ENCODE measurements around the gene NEU2.

Gene NEU2

DNA sequence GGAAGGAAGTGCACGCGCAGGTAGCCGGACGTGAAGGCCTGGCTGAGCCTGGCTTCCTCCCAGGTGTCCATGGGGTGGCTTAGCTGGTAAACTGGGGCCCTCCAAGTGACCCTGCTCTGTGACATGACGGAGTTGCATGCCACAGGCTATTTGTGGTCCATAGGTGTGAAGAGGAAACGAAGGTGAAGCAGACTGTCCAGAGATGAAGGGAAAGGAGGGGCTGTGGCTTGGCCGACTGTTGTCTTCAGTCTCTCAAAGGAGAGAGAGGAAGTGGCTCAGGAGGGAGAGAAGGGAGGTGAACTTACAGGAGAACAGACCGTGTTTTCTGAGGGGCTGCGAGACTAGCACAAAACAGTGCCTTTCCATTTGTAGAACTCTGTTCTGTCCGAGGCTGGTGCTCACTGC lies 47.0 kb downstream of the NEU2 start:
- Mint-ChIP-seq H3K4me1 (ENCODE audit: low read depth) (peaks cover 69% of the 10 kb centered on the region), H3K36me3 (ENCODE audit: low read depth) (peaks cover 68% of the 10 kb centered on the region)
- intact Hi-C loops (cut with micrococcal nuclease) = no loop called here

DNA sequence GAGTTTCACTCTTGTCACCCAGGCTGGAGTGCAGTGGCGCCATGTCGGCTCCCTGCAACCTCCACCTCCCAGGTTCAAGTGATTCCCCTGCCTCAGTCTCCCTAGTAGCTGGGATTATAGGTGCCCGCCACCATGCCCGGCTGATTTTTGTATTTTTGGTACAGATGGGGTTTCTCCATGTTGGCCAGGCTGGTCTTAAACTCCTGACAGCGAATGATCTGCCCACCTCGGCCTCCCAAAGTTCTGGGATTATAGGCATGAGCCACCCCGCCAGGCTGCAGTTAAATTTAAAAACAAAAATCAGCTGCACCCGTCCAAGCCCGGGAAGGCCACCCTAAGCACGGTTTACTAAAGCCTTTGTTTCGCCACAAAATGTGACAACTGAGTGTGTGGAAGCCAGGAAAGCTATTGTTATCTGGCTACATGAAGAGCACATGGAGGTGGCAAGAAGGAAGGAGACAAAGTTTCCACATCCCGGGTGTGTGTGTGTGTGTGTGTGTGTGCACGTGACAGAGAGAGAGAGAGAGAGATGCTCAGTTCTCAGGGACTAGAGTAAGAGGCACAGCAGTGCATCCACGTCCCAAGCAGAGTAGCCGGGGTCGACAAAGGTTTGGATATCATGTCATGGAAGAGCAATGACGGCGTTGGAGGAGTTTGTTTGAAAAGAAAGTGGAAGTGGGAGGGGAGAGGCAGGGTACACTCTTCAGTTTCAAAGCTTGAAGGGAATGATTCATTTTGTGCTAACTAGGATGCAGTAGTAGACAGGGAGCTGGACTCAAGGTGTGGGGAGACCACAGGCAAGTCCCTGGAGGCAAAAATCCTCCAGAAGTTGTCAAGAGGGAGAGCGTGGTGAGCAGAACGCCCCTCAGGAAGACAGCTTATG lies 47.7 kb downstream of the NEU2 start:
- Mint-ChIP-seq H3K27me3 (no peaks in the 10 kb centered on the region), H3K4me3 (peak overlapping the region; percentile 39), H3K4me1 (ENCODE audit: low read depth) (peaks cover 76% of the 10 kb centered on the region), H3K36me3 (ENCODE audit: low read depth) (peaks cover 75% of the 10 kb centered on the region), H3K9me3 (no peaks in the 10 kb centered on the region), H3K27ac (peak overlapping the region; percentile 86)
- intact Hi-C loops (cut with micrococcal nuclease) = no loop called here

More for the DNA sequence above, 47.0 kb downstream of the NEU2 start:
- no peak overlapping the region for H3K4me3 Mint-ChIP-seq
- peak overlapping the region; percentile 86 for H3K27ac Mint-ChIP-seq
- H3K27me3 Mint-ChIP-seq = no peaks in the 10 kb centered on the region
- no peaks in the 10 kb centered on the region for H3K9me3 Mint-ChIP-seq

DNA sequence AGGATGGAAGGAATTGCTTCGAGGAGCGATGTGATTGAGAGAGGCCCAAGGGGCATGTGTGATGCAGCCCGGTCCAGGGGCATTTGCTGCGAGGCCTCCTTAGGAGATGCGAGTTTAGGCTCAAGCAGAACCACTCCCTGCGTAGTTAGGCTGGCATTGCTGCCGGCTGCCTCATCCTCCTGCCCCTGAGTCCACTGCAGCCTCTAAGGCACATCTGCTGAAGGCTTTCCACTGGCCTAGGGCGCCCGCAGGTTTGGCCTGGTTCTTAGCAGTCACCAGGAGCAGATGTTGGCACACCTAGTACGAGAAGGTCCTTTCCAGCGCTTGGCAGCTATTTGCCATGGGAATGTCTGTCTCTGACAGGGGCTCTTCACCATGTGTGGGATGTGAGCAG lies 48.4 kb downstream of the NEU2 start:
- peaks cover 81% of the 10 kb centered on the region for H3K36me3 Mint-ChIP-seq (ENCODE audit: low read depth)
- no peaks in the 10 kb centered on the region for H3K9me3 Mint-ChIP-seq
- peak overlapping the region; percentile 86 for H3K27ac Mint-ChIP-seq
- intact Hi-C loops (cut with micrococcal nuclease) = no loop called here
- H3K27me3 Mint-ChIP-seq = no peaks in the 10 kb centered on the region
- peaks cover 83% of the 10 kb centered on the region for H3K4me1 Mint-ChIP-seq (ENCODE audit: low read depth)
- peak overlapping the region; percentile 39 for H3K4me3 Mint-ChIP-seq

DNA sequence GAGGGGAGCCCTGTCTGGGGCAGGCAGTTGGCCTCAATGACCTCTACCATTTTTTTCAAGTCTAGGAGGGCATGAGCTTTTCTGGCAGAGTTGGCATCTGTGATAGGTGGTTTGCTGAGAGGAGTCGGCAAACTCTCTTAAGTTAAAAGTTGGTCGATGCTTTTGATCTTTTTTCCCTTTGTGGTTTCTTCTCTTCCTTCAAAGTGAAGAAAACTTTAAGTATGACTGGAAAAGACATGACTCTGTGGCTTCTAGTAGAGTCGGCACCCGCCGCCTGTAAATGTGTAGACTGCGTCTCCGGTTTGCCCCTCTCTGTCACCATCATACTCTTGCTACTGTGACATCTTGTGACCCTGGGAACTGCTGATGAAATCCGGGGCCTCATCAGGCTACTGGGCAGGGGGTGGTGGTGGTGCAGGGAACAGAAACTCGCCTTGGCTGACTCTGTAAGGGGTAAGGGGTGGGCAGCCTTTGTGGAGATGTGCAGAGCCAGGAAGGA lies 48.8 kb downstream of the NEU2 start:
- Mint-ChIP-seq H3K27me3 (no peaks in the 10 kb centered on the region), H3K36me3 (ENCODE audit: low read depth) (peaks cover 85% of the 10 kb centered on the region), H3K27ac (peak overlapping the region; percentile 86), H3K4me3 (peak overlapping the region; percentile 35), H3K9me3 (no peaks in the 10 kb centered on the region), H3K4me1 (ENCODE audit: low read depth) (peaks cover 87% of the 10 kb centered on the region)
- intact Hi-C loops (cut with micrococcal nuclease) = no loop called here

DNA sequence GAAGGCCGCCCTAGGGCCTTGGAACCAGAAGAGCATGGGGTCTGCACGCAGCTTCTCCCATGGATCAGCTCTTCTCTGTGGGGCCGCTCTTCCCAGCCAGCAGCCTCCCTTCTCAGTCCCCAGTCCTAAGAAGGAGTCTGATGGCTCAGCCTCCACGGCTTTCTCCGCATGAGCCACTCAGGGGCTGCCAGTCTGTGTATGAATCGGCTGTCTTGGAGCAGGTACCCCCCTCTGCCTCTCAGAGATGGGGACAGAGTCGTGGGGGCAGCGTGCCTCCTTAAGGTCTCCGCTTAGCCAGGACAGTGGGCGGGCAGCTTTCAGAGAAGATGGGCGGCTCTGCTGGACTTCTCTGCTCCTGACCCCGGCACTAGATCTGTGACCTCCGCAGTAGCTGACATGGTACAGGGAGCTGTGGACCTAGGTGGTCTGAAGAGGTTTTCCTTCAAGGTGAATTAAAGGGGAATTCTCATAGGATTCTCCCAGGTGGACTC lies 49.3 kb downstream of the NEU2 start:
- intact Hi-C loops (cut with micrococcal nuclease) = loop anchor here (2.0 kb wide), 1 partner anchor 21 kb away; the partner anchor contains the start of gene INPP5D
- Mint-ChIP-seq H3K36me3 (ENCODE audit: low read depth) (peaks cover 90% of the 10 kb centered on the region), H3K27ac (peak overlapping the region; percentile 86), H3K4me1 (ENCODE audit: low read depth) (peaks cover 92% of the 10 kb centered on the region), H3K4me3 (peak overlapping the region; percentile 35), H3K9me3 (no peaks in the 10 kb centered on the region), H3K27me3 (no peaks in the 10 kb centered on the region)

DNA sequence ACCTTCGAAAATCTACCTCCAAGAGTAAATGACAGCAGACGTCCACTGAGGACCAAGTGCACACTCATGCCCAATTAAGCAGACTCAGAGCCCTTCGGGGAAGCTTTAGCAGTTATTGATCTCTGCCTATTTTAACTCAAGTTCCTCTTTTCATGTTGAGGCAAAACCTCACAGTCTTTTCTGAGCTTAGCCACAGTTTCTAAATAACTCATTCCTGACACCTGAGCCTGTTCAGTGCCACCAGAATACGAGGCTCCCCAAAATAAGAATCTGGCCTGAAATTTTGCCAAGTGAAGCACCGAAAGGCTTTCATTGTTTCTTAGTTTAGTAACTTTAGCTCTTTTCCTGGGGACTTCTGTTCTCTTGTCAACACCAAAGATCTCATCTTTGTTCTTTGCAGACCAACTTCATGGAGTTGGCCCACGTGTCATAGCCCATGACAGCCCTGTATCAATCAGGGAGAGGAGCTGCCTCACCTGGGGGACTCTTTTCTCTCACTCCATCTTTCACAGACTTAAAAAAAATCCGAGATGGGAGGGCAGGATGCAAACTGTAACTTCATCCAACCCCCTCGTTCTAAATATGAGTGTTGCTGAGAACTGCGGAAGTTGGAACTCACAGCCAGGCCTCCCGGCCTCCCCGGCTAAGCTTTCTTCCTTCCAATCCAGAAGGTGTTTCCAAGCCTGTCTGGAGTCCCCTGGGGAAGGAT lies 49.9 kb downstream of the NEU2 start:
- peaks cover 95% of the 10 kb centered on the region for H3K4me1 Mint-ChIP-seq (ENCODE audit: low read depth)
- H3K27ac Mint-ChIP-seq = peak overlapping the region; percentile 86
- H3K36me3 Mint-ChIP-seq (ENCODE audit: low read depth) = peaks cover 94% of the 10 kb centered on the region
- intact Hi-C loops (cut with micrococcal nuclease) = loop anchor here (2.0 kb wide), 1 partner anchor 22 kb away; the partner anchor contains the start of gene INPP5D
- no peaks in the 10 kb centered on the region for H3K27me3 Mint-ChIP-seq
- peak overlapping the region; percentile 35 for H3K4me3 Mint-ChIP-seq
- H3K9me3 Mint-ChIP-seq = no peaks in the 10 kb centered on the region

DNA sequence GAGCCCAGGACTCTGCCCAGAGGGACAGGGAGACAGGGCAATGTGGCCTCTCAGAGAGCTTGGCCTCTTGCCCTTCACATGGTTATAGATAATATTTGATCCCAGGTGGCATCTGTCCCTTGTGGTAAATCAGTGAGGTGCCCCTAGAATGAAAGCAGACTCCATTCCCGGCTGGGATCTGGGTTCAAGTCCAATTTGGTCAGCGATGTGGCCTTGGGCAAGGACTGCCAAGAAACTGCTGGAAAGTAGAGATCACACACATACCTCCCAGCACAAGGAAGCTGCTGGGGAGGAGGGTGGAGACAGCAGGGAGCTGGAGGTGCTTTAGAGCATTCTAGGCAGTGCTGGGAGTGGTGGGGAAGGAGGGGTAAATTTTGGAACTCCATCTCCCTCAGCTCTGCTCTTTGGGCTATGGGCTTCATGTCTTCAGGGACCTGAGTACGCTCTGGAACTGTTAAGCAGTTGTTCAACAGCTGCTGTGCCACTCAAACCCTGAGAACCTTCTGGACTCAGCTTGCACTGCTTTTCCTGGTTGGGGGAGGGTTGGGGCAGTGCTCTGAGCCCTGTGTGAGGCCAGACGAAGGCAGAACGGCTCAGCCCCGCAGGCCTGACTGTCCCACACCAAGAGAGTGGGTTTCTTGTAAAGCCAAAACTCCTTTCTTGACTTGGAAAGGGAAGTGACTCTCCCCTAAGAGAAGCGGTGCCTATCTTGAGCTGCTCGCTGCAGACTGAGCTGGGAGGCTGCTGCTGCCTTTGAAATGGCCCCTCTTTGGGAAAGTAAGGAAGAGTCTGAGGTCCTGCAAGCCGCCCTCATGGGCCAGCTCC lies 50.7 kb downstream of the NEU2 start:
- Mint-ChIP-seq H3K27me3 (no peaks in the 10 kb centered on the region), H3K27ac (peak overlapping the region; percentile 86), H3K36me3 (ENCODE audit: low read depth) (peaks cover 90% of the 10 kb centered on the region), H3K4me3 (peak overlapping the region; percentile 48), H3K4me1 (ENCODE audit: low read depth) (peaks cover 97% of the 10 kb centered on the region), H3K9me3 (no peaks in the 10 kb centered on the region)
- intact Hi-C loops (cut with micrococcal nuclease) = loop anchor here (2.0 kb wide), 1 partner anchor 22 kb away; the partner anchor contains the start of gene INPP5D

DNA sequence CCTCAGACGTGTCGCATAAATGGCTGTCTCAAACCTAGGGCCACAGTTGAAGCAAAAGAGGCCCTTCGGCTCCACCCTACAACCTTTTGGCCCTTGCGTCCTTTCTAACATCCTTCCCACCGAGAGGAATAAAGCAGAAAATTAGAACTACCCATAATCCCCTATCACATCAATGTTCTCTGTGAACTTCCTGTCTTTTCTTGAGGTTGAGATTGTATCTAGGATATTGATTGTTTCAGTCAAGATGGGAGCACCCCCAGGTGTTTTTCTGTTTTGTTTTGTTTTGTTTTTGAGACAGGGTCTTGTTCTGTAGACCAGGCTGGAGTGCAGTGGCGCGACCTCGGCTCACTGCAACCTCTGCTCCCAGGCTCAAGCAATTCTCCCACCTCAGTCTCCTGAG lies 51.3 kb downstream of the NEU2 start:
- Mint-ChIP-seq H3K9me3 (no peaks in the 10 kb centered on the region), H3K36me3 (ENCODE audit: low read depth) (peaks cover 90% of the 10 kb centered on the region), H3K4me3 (peak overlapping the region; percentile 64), H3K27me3 (no peaks in the 10 kb centered on the region), H3K27ac (peak overlapping the region; percentile 86), H3K4me1 (ENCODE audit: low read depth) (peaks cover 97% of the 10 kb centered on the region)
- intact Hi-C loops (cut with micrococcal nuclease) = loop anchor here (1.0 to 2.0 kb wide), 2 partner anchors 23 to 168 kb away; partner anchors contain the start of genes ATG16L1 and INPP5D

DNA sequence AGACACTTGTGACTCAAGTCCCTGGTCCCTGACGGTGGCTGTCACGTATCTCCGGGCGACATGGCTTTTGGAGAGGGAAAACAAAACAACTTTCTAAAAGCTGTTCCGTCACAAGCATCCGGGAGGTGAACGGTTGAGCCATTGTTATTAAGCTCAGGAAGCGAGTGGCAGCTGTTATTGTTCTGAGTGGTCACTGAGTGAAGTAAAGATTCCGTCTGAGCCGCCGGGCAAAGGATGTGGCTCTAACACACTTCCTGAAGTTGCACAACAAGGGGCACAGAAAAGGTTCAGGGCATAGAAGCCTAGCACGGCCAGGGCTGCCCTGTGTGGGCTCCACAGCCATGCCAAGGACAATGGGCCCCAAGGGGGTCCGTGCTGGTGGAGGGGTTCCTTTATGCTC lies 52.0 kb downstream of the NEU2 start:
- peaks cover 96% of the 10 kb centered on the region for H3K4me1 Mint-ChIP-seq (ENCODE audit: low read depth)
- peaks cover 90% of the 10 kb centered on the region for H3K36me3 Mint-ChIP-seq (ENCODE audit: low read depth)
- peak overlapping the region; percentile 64 for H3K4me3 Mint-ChIP-seq
- intact Hi-C loops (cut with micrococcal nuclease) = loop anchor here (1.0 kb wide), 1 partner anchor 167 kb away; the partner anchor contains the start of gene ATG16L1
- H3K9me3 Mint-ChIP-seq = no peaks in the 10 kb centered on the region
- no peaks in the 10 kb centered on the region for H3K27me3 Mint-ChIP-seq
- H3K27ac Mint-ChIP-seq = peak overlapping the region; percentile 86

All from dendritic cell treated with granulocyte-macrophage colony-stimulating factor and Interleukin-4, amounts not matched to agents 40 ng/mL and 50 ng/mL, for 4 days (primary cell).